ENCODE measurements around the gene SLC44A3.

DNA sequence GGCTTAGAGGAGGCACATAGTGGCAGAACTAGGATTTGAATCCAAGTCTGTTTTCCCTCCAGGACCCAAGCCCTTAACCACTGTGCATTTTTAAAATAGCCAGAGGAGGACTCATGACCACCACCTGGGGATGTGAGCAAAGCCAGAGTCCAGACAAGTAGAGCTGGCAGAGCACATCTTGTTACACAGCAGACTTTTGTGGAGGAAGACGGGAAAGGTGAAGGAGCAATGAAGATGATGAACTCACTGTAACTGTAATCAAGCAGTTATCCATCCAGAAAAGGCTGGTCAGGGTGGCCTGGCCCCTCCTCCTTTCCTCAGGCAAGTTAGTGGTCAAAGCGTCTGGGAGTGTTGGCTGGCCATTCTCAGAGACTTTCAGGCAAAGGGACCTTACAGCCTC lies 50.9 kb downstream of the SLC44A3 start:
- TF ChIP-seq, protein P1, sequence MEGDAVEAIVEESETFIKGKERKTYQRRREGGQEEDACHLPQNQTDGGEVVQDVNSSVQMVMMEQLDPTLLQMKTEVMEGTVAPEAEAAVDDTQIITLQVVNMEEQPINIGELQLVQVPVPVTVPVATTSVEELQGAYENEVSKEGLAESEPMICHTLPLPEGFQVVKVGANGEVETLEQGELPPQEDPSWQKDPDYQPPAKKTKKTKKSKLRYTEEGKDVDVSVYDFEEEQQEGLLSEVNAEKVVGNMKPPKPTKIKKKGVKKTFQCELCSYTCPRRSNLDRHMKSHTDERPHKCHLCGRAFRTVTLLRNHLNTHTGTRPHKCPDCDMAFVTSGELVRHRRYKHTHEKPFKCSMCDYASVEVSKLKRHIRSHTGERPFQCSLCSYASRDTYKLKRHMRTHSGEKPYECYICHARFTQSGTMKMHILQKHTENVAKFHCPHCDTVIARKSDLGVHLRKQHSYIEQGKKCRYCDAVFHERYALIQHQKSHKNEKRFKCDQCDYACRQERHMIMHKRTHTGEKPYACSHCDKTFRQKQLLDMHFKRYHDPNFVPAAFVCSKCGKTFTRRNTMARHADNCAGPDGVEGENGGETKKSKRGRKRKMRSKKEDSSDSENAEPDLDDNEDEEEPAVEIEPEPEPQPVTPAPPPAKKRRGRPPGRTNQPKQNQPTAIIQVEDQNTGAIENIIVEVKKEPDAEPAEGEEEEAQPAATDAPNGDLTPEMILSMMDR (conservative IDR thresholded peaks at IDR 0.05 in 1 of 2, IDR thresholded peaks at IDR 0.05 in 1 of 2; ENCODE audit: low read depth in 1 of 2, low read length in 2 of 2) = no peak
- TF ChIP-seq EZH2 (IDR thresholded peaks at IDR 0.05; ENCODE audit: low read length, missing control alignments) = no peak
